Esophagus muscularis mucosa (tissue), 4 donors: Measurements from ENCODE around the gene KASH5. TPM values are rescaled to one million over a fixed set of nuclear protein-coding genes. Genes with fewer than 3 reads are reported as not detected.
A peak's percentile ranks its signal among the peaks of the same experiment; 100 is the strongest.

Source experiments
- DNase-seq: peaks from one replicate; pipeline ENCODE4 v3.0.0-alpha.2; 2017; ENCODE audit errors: extremely low spot score
- H3K27ac ChIP-seq, 4 donors: fragments of 200-600 bp; sonication (generic); replicated peaks in 1 of 4; 1 replicate in 3 of 4; 2 replicates in 1 of 4; pipeline ENCODE4 v1.5.1; 2016 to 2019; ENCODE audit warnings: mild to moderate bottlenecking in 1 of 4
- H3K27me3 ChIP-seq, 4 donors: fragments of 200-600 bp; sonication (generic); one replicate each; pipeline versions ENCODE4 v1.5.1 to v1.6.0; 2016 to 2019
- H3K36me3 ChIP-seq, 4 donors: fragments of 200-600 bp; sonication (generic); one replicate each; pipeline ENCODE4 v1.5.1; 2016 to 2019
- H3K4me1 ChIP-seq, 4 donors: fragments of 200-600 bp; sonication (generic); one replicate each; pipeline ENCODE4 v1.5.1; 2016 to 2019
- H3K4me3 ChIP-seq, 4 donors: fragments of 200-600 bp; sonication (generic); 1 replicate in 2 of 4; 2 replicates in 2 of 4; pipeline ENCODE4 v1.5.1; 2016 to 2019; ENCODE audit warnings: mild to moderate bottlenecking in 4 of 4, moderate library complexity in 1 of 4
- H3K9me3 ChIP-seq, 4 donors: fragments of 200-600 bp; sonication (generic); 1 replicate in 3 of 4; 2 replicates in 1 of 4; pipeline ENCODE4 v1.5.1; 2016 to 2019
- EP300 ChIP-seq: sonication (generic); formaldehyde crosslinking; IDR thresholded peaks from one replicate; pipeline ENCODE4 v1.6.1; 2017; ENCODE audit warnings: antibody characterized with exemption
- POLR2A ChIP-seq: fragments of 450-650 bp; IDR thresholded peaks from one replicate; pipeline ENCODE4 v1.6.1; 2017; ENCODE audit warnings: antibody characterized with exemption, moderate library complexity, mild to moderate bottlenecking, low read depth
- POLR2AphosphoS5 ChIP-seq, 2 donors: sonication (generic); formaldehyde crosslinking; IDR thresholded peaks; one replicate each; pipeline ENCODE4 v1.6.1; 2017; ENCODE audit warnings: antibody characterized with exemption in 2 of 2
- WGBS: methylation state at CpG from one replicate; pipeline ENCODE4 v1.1.5; 2018; 5-methylcytosine and 5-hydroxymethylcytosine counted together
- intact Hi-C: fragments of 100-400 bp; cut with DNase I; formaldehyde crosslinking; loops from one replicate; pipeline ENCODE4 v1.15.1; 2023
- total RNA-seq, 4 donors: library from RNA; depleted of rRNA; stranded (reverse); fragments of >200 nt; gene quantifications; one replicate each; pipeline versions ENCODE4 v1.1.0 to v1.2.1, GENCODE V29; 2016
- TF ChIP-seq, protein P1 (sequence below), 3 experiments: fragments of 200-600 bp in 2 of 3; fragments of 450-650 bp in 1 of 3; sonication (generic) in 2 of 3; IDR thresholded peaks; one replicate each; pipeline ENCODE4 v1.5.1; 2017 to 2019; ENCODE audit warnings: antibody characterized with exemption in 3 of 3, mild to moderate bottlenecking in 2 of 3, moderate library complexity in 1 of 3

The KASH5 gene
- total RNA-seq, 4 donors from 2014 or later, result not detected

DNA sequence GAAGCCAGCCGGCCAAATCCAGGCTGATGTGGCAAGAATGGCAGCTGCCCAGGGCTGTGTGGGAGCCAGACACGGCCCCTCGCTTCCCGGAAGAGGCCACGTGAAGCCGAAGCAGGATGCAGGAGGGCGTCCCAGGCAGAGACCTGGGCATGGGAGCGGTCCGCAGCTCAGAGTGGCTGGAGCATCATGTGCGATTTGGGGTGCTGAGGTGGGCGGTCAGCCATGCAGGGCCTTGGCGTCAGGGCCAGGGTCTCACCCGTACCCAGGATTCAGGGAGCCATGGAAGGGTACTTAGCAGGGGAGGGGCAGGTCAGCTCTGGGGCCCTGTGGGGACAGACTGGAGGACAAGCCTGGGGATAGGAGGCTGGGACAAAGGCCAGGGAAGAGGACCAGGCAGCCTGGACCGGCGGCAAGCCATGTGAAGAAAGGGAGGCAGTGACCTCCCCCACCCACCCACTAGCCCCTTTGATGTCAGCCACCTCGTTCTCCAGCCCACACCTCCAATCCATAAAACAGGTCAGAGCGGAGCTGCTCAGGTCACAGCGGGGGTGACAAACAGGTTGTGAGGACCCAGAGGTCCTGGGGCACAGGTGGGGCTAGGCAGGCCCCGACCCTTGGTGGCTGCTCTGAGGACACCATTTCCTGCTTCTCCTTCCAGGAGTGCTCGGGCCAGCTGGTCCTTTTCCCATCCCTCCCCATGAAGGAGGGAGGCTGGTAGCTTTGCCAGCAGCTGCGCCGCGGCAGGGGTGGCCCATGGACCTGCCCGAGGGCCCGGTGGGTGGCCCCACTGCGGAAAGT lies 2.3 kb downstream of the KASH5 start:
- TF ChIP-seq, protein P1, sequence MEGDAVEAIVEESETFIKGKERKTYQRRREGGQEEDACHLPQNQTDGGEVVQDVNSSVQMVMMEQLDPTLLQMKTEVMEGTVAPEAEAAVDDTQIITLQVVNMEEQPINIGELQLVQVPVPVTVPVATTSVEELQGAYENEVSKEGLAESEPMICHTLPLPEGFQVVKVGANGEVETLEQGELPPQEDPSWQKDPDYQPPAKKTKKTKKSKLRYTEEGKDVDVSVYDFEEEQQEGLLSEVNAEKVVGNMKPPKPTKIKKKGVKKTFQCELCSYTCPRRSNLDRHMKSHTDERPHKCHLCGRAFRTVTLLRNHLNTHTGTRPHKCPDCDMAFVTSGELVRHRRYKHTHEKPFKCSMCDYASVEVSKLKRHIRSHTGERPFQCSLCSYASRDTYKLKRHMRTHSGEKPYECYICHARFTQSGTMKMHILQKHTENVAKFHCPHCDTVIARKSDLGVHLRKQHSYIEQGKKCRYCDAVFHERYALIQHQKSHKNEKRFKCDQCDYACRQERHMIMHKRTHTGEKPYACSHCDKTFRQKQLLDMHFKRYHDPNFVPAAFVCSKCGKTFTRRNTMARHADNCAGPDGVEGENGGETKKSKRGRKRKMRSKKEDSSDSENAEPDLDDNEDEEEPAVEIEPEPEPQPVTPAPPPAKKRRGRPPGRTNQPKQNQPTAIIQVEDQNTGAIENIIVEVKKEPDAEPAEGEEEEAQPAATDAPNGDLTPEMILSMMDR (IDR thresholded peaks at IDR 0.05), result no peak
- TF ChIP-seq POLR2A, result no peak
- no peak for DNase-seq
- H3K9me3 ChIP-seq, result no peaks in the 10 kb centered on the region
- H3K27ac ChIP-seq, result no peak overlapping the region
- H3K36me3 ChIP-seq, result no peaks in the 10 kb centered on the region
- H3K4me1 ChIP-seq, result peaks cover 0 to 14% (median 8%) of the 10 kb centered on the region in 4 donors
- WGBS, result 73% methylated on average over 26 of the region's 26 CpGs
- intact Hi-C loops, result loop anchor here (10.0 kb wide), 1 partner anchor 174 kb away; no protein-coding TSS in a partner anchor
- H3K4me3 ChIP-seq, result no peak overlapping the region
- H3K27me3 ChIP-seq, result peaks cover 0 to 68% (median 0%) of the 10 kb centered on the region in 4 donors

DNA sequence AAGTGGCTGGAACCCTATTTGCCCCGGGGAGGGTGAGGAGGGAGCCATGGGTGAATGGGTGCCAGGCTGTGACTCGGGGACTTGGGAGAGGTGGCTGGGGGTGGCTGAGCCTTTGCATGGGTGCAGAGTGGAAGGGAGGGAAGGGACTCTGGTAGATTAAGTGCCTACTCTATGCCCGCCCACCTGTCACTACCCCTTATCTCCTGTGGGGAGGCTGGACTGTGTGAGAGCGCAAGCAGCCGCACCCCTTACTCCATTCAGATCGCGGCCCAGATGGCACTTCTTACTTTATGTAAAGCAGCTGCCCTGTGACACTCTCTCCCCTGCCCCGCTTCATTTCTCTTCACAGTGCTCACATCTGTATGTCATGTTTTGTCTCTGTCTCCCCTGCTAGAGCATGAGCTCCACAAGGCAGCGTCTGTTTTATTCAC lies 2.9 kb downstream of the KASH5 start:
- peaks cover 0 to 14% (median 8%) of the 10 kb centered on the region in 4 donors for H3K4me1 ChIP-seq
- peaks cover 0 to 74% (median 0%) of the 10 kb centered on the region in 4 donors for H3K27me3 ChIP-seq
- no peak for DNase-seq
- H3K36me3 ChIP-seq, result no peaks in the 10 kb centered on the region
- no peak for TF ChIP-seq POLR2AphosphoS5 (IDR thresholded peaks at IDR 0.05)
- H3K4me3 ChIP-seq, result no peak overlapping the region
- H3K9me3 ChIP-seq, result no peaks in the 10 kb centered on the region
- 52% methylated on average over 9 of the region's 9 CpGs for WGBS
- H3K27ac ChIP-seq, result no peak overlapping the region
- intact Hi-C loops, result loop anchor here (10.0 kb wide), 1 partner anchor 174 kb away; no protein-coding TSS in a partner anchor

DNA sequence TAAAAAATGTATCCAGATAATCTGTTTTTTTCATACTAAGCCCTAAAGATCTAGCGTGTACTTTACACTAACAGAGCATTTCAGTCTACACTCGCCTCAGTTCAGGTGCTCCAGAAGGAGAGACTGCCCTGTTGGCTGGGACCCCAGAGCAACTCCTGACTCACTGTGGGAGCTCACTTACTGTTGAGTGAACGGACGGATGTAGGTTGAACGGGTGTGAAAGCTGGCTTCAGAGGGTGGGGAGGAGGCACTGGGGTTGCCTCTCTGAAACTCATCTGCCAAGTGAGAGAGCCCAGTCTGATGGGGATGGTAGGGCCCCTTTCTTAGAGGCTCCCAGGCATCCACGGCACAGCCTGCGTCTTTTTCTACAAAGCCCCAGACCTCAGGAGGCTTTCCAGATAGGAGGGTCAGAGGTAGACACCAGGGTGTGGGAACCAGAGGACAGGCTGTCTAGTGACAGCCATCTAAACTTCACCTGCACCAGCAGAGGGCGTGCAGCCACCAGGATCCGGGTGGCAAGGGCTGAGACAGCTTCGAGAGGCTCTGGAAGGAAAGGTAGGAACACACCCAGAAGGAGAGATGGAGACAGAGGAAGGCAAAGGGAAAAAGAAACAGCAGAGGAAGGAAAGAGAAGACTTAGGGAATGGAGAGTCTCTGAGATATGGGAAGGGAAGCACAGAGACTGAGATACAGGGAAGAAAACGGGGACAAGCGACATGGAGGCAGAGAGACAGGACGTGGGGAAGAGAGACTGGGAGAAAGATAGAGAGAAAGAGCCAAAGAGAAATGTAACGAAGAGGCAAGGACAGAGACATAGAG lies 3.7 kb downstream of the KASH5 start:
- H3K27me3 ChIP-seq, result peaks cover 0 to 76% (median 0%) of the 10 kb centered on the region in 4 donors
- H3K4me1 ChIP-seq, result peaks cover 0 to 14% (median 8%) of the 10 kb centered on the region in 4 donors
- H3K9me3 ChIP-seq, result no peaks in the 10 kb centered on the region
- TF ChIP-seq POLR2AphosphoS5 (IDR thresholded peaks at IDR 0.05) (peak in 1 of 2 donors; percentile 64), POLR2A (no peak), EP300 (no peak)
- TF ChIP-seq, protein P1 (IDR thresholded peaks at IDR 0.05), result peak; percentile 61 to 88 (median 83)
- no peak for DNase-seq
- intact Hi-C loops, result loop anchor here (1.0 to 10.0 kb wide), 2 partner anchors 52 to 173 kb away; no protein-coding TSS in a partner anchor
- no peak overlapping the region for H3K4me3 ChIP-seq
- no peak overlapping the region for H3K27ac ChIP-seq
- no peaks in the 10 kb centered on the region for H3K36me3 ChIP-seq
- WGBS, result 23% methylated on average over 14 of the region's 14 CpGs

DNA sequence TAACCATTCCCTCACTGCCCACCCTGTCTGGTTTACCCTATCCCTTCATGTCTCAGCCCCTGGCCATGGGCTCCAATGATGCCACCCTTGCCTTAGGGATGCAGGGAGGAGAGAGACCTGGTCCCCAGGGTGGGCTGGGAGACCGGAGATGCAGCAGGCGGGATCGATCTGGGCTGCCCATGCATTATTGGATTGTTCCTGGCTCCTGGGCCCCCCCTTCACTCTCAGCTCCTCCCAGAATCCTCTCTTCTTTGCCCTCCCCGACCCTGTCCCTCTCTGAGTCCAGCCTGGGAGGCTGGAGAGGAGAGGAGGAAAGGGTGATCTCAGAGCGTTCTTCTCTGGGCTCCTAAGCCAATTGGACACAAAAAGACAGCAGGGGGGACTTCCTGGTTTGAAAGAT lies 5.8 kb downstream of the KASH5 start:
- H3K4me3 ChIP-seq, result no peak overlapping the region
- H3K27ac ChIP-seq, result no peak overlapping the region
- H3K9me3 ChIP-seq, result no peaks in the 10 kb centered on the region
- H3K27me3 ChIP-seq, result peaks cover 0 to 80% (median 0%) of the 10 kb centered on the region in 4 donors
- WGBS, result 69% methylated on average over 5 of the region's 5 CpGs
- TF ChIP-seq POLR2AphosphoS5 (IDR thresholded peaks at IDR 0.05) (no peak), EP300 (no peak), POLR2A (no peak)
- TF ChIP-seq, protein P1 (IDR thresholded peaks at IDR 0.05), result no peak
- DNase-seq, result no peak
- H3K36me3 ChIP-seq, result no peaks in the 10 kb centered on the region
- peaks cover 0 to 5% (median 0%) of the 10 kb centered on the region in 4 donors for H3K4me1 ChIP-seq
- intact Hi-C loops, result loop anchor here (10.0 kb wide), 1 partner anchor 171 kb away; no protein-coding TSS in a partner anchor
